Testis (tissue), 3 donors: Measurements from ENCODE around the gene PKD2L1. TPM values are rescaled to one million over a fixed set of nuclear protein-coding genes. Genes with fewer than 3 reads are reported as not detected.

Experiments
- DNase-seq: peaks from one replicate; pipeline ENCODE4 v3.0.0-alpha.2; 2019
- H3K27ac ChIP-seq, 2 donors: fragments of 200-600 bp; sonication (generic); one replicate each; pipeline ENCODE4 v1.5.1; 2019
- H3K27me3 ChIP-seq: fragments of 200-600 bp; sonication (generic); one replicate; pipeline ENCODE4 v1.5.1; 2019
- H3K36me3 ChIP-seq: fragments of 200-600 bp; sonication (generic); one replicate; pipeline ENCODE4 v1.5.1; 2017; ENCODE audit warnings: low read depth; ENCODE audit errors: missing control alignments
- H3K4me1 ChIP-seq: fragments of 200-600 bp; sonication (generic); one replicate; pipeline ENCODE4 v1.5.1; 2019
- H3K4me3 ChIP-seq, 2 donors: fragments of 200-600 bp; sonication (generic); one replicate each; pipeline ENCODE4 v1.5.1; 2017 to 2019
- H3K9me3 ChIP-seq: fragments of 200-600 bp; sonication (generic); one replicate; pipeline ENCODE4 v1.5.1; 2017
- POLR2A ChIP-seq: fragments of 450-650 bp; IDR thresholded peaks from one replicate; pipeline ENCODE4 v1.6.1; 2017; ENCODE audit warnings: antibody characterized with exemption, mild to moderate bottlenecking, moderate library complexity
- WGBS, 2 donors: methylation state at CpG; one replicate each; pipeline ENCODE4 v1.1.5; 2018; 5-methylcytosine and 5-hydroxymethylcytosine counted together
- intact Hi-C: fragments of 100-400 bp; cut with DNase I; formaldehyde crosslinking; loops from one replicate; pipeline ENCODE4 v1.15.1; 2023; ENCODE audit warnings: low total_unique reads
- polyA plus RNA-seq: library from polyadenylated mRNA; stranded (reverse); fragments of 350-450 nt; fragmentation: Illumina TruSeq; extraction: RNeasy Lipid Tissue Mini Kit (QIAGEN cat#74804); gene quantifications from one replicate; pipeline ENCODE4 v1.2.3, GENCODE V29; 2014; ENCODE audit warnings: low read depth, low replicate concordance; ENCODE audit not compliant: insufficient read depth
- total RNA-seq, 2 donors: library from RNA; depleted of rRNA; stranded (reverse); fragments of >200 nt; gene quantifications; one replicate each; pipeline ENCODE4 v1.2.3, GENCODE V29; 2016
- TF ChIP-seq, protein P1 (sequence below), 3 experiments: fragments of 450-650 bp in 2 of 3; fragments of 200-600 bp in 1 of 3; sonication (generic) in 1 of 3; IDR thresholded peaks; one replicate each; pipeline ENCODE4 v1.5.1; 2016 to 2019; ENCODE audit warnings: antibody characterized with exemption in 3 of 3, mild to moderate bottlenecking in 2 of 3, moderate library complexity in 1 of 3

The PKD2L1 gene
- total and polyA plus RNA-seq, 3 donors from 2014 or later, result 0.99 to 4.7 (median 1.6) TPM

DNA sequence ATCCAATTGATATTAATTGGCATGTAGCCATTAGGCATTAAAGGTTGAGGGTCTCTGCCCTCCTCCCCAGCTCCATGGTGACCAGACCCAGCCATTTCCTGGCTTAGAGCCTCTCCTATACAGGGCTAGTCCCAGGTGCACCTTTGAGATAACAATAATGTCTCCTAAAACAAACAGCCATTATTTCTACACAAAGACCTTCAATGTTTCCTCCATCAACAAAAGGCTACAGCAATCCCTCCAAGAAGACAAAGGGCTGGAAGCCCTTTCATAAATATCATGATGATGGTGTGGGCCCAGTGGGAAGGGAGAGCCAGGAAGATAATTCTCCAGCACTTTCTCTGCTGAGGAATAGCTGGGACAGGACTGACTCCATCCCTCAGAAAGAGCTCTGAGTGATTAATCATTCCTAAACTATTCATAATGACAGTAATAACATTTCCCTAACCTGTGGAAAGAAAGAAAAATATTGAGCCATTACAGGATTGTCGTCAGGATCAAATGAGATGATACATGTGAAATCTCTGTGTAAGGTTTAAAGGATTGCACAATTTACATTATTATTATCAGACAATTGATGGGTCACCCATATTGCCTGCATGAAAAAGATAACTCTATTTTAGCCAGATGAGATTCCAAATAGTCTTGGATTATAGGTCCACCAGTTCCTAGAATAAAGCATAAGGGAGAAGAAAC lies 10.2 kb downstream of the PKD2L1 start:
- WGBS, 2 donors, result 59 to 67% methylated on average over 1 of the region's 1 CpG
- TF ChIP-seq POLR2A, result no peak
- TF ChIP-seq, protein P1, sequence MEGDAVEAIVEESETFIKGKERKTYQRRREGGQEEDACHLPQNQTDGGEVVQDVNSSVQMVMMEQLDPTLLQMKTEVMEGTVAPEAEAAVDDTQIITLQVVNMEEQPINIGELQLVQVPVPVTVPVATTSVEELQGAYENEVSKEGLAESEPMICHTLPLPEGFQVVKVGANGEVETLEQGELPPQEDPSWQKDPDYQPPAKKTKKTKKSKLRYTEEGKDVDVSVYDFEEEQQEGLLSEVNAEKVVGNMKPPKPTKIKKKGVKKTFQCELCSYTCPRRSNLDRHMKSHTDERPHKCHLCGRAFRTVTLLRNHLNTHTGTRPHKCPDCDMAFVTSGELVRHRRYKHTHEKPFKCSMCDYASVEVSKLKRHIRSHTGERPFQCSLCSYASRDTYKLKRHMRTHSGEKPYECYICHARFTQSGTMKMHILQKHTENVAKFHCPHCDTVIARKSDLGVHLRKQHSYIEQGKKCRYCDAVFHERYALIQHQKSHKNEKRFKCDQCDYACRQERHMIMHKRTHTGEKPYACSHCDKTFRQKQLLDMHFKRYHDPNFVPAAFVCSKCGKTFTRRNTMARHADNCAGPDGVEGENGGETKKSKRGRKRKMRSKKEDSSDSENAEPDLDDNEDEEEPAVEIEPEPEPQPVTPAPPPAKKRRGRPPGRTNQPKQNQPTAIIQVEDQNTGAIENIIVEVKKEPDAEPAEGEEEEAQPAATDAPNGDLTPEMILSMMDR (IDR thresholded peaks at IDR 0.05), result no peak

DNA sequence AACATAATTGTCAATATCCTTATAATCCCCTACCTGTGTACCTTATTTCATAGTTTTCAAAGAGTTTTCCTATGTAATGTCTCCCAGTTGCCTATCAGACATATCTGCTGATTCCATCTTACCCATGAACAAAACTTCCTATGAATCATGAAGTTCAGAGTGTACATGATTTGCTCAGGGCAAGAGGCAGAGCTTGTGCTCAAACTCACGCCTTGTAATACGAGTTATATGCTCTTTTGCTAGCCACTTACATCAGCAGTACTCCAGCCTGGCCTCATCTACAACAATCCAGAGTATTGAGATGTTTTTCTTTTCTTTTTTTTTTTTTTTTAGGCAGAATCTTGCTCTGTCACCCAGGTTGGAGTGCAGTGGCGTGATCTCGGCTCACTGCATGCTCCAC lies 11.8 kb downstream of the PKD2L1 start:
- Histone ChIP-seq H3K27me3 (no peaks in the 10 kb centered on the region), H3K27ac (no peak overlapping the region), H3K9me3 (no peaks in the 10 kb centered on the region), H3K4me3 (no peak overlapping the region), H3K36me3 (no peaks in the 10 kb centered on the region), H3K4me1 (no peaks in the 10 kb centered on the region)
- no peak for TF ChIP-seq POLR2A
- TF ChIP-seq, protein P1 (IDR thresholded peaks at IDR 0.05), result no peak
- 91% methylated on average over 4 of the region's 4 CpGs for WGBS, 2 donors
- intact Hi-C loops, result no loop called here
- DNase-seq, result no peak

More for the DNA sequence above, 10.2 kb downstream of the PKD2L1 start:
- Histone ChIP-seq H3K4me1 (no peaks in the 10 kb centered on the region), H3K9me3 (no peaks in the 10 kb centered on the region), H3K27me3 (no peaks in the 10 kb centered on the region), H3K27ac (no peak overlapping the region), H3K36me3 (no peaks in the 10 kb centered on the region), H3K4me3 (no peak overlapping the region)
- intact Hi-C loops, result no loop called here
- no peak for DNase-seq

- TF ChIP-seq POLR2A, result no peak
- TF ChIP-seq, protein P1 (IDR thresholded peaks at IDR 0.05), result no peak
- Histone ChIP-seq H3K4me3 (no peak overlapping the region), H3K4me1 (no peaks in the 10 kb centered on the region), H3K9me3 (no peaks in the 10 kb centered on the region), H3K27ac (no peak overlapping the region), H3K27me3 (no peaks in the 10 kb centered on the region), H3K36me3 (no peaks in the 10 kb centered on the region)
- no peak for DNase-seq
- intact Hi-C loops, result no loop called here
- 79 to 80% methylated on average over 4 of the region's 4 CpGs for WGBS, 2 donors
These were observed 14.4 kb downstream of the PKD2L1 start for GRCh38 chr10:100315615-100316014.

- no peak for DNase-seq
- 80 to 85% methylated on average over 4 of the region's 4 CpGs for WGBS, 2 donors
- Histone ChIP-seq H3K9me3 (no peaks in the 10 kb centered on the region), H3K27me3 (no peaks in the 10 kb centered on the region), H3K27ac (no peak overlapping the region), H3K4me3 (no peak overlapping the region), H3K4me1 (no peaks in the 10 kb centered on the region), H3K36me3 (no peaks in the 10 kb centered on the region)
- intact Hi-C loops, result no loop called here
- TF ChIP-seq, protein P1 (IDR thresholded peaks at IDR 0.05), result no peak
- TF ChIP-seq POLR2A, result no peak
These were observed 18.7 kb downstream of the PKD2L1 start for GRCh38 chr10:100311298-100311697.

DNA sequence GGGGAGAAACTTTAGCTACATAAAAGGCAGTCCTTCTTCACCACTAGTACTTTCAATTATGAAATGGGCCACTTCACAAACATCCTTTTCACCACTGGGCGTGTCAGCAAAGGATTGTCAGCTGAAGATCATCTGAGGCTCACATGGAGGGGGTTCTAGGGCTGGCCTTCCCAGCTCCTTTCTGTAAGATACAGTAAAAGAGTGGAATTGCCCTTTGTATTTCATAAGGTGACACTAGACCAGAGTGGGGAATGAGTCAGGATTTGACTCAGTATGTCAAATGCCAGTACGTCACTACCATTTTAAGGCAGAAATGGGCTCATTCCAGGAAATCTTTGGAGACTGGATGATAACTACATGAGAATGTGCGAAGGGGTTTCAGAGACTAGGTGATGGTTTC lies 22.3 kb downstream of the PKD2L1 start:
- Histone ChIP-seq H3K9me3 (no peaks in the 10 kb centered on the region), H3K27me3 (no peaks in the 10 kb centered on the region), H3K27ac (no peak overlapping the region), H3K4me3 (no peak overlapping the region), H3K36me3 (no peaks in the 10 kb centered on the region), H3K4me1 (no peaks in the 10 kb centered on the region)
- TF ChIP-seq, protein P1 (IDR thresholded peaks at IDR 0.05), result no peak
- TF ChIP-seq POLR2A, result no peak
- no peak for DNase-seq
- 83 to 86% methylated on average over 3 of the region's 3 CpGs for WGBS, 2 donors
- intact Hi-C loops, result no loop called here
